SH-SY5Y (cell line): ENCODE measurements around the gene SCTR.

Experiments
- GATA2 ChIP-seq: IDR thresholded peaks from 2 replicates; pipeline ENCODE4 v1.6.1; 2011; ENCODE audit warnings: mild to moderate bottlenecking, low read depth, low read length
- GATA3 ChIP-seq: IDR thresholded peaks from 2 replicates; pipeline ENCODE4 v1.6.1; 2011; ENCODE audit warnings: low read depth, mild to moderate bottlenecking, low read length, moderate library complexity

- no peak for TF ChIP-seq GATA2
- TF ChIP-seq GATA3 = no peak
Measured at GRCh38 chr2:119487434-119488244, 36.6 kb downstream of the SCTR start.
